Lung (tissue), 12 donors: ENCODE data around the gene SNX5. TPM values are rescaled to one million over a fixed set of nuclear protein-coding genes. Genes with fewer than 3 reads are reported as not detected.

Experiments used
- ATAC-seq: fragments of 200-7000 bp; cut with Tn5 transposase; one replicate; pipeline ENCODE4 v1.9.1; 2020; ENCODE audit warnings: moderate number of reproducible peaks; ENCODE audit not compliant: insufficient read depth, low FRiP score
- DNase-seq, 3 donors: peaks; one replicate each; pipeline ENCODE4 v3.0.0-alpha.2; 2013 to 2017
- H3K27ac ChIP-seq, 2 donors: one replicate each; pipeline ENCODE4 v1.5.1; 2013; ENCODE audit warnings: mild to moderate bottlenecking in 2 of 2, moderate library complexity in 2 of 2, control low read depth in 1 of 2, inconsistent platforms in 1 of 2, low read depth in 1 of 2, low read length in 1 of 2
- H3K27me3 ChIP-seq, 3 donors: one replicate each; pipeline ENCODE4 v1.5.1; 2013; ENCODE audit warnings: low read length in 2 of 3; ENCODE audit not compliant: control insufficient read depth in 3 of 3, insufficient read depth in 3 of 3
- H3K36me3 ChIP-seq, 4 donors: one replicate each; pipeline ENCODE4 v1.5.1; 2013; ENCODE audit warnings: low read length in 4 of 4, mild to moderate bottlenecking in 1 of 4, moderate library complexity in 1 of 4; ENCODE audit not compliant: control insufficient read depth in 4 of 4, insufficient read depth in 4 of 4
- H3K4me1 ChIP-seq, 5 donors: one replicate each; pipeline ENCODE4 v1.5.1; 2013; ENCODE audit warnings: low read length in 5 of 5, mild to moderate bottlenecking in 2 of 5, moderate library complexity in 1 of 5; ENCODE audit not compliant: control insufficient read depth in 5 of 5, insufficient read depth in 5 of 5
- H3K4me3 ChIP-seq: one replicate; pipeline ENCODE4 v1.5.1; 2013; ENCODE audit warnings: mild to moderate bottlenecking, control low read depth, moderate library complexity
- H3K9ac ChIP-seq, 2 donors: one replicate each; pipeline ENCODE4 v1.5.1; 2013; ENCODE audit warnings: low read length in 2 of 2, control low read depth in 1 of 2; ENCODE audit not compliant: insufficient read depth in 1 of 2
- H3K9me3 ChIP-seq, 4 donors: one replicate each; pipeline ENCODE4 v1.5.1; 2013; ENCODE audit warnings: low read length in 3 of 4, mild to moderate bottlenecking in 1 of 4, moderate library complexity in 1 of 4; ENCODE audit not compliant: control insufficient read depth in 4 of 4, insufficient read depth in 3 of 4
- CTCF ChIP-seq: IDR thresholded peaks from 2 replicates; pipeline ENCODE4 v1.5.1; 2012; ENCODE audit warnings: mild to moderate bottlenecking; ENCODE audit errors: control extremely low read depth, extremely low read depth
- WGBS, 2 donors: extraction: QIAGEN DNeasy Blood & Tissue Kit; methylation state at CpG; one replicate each; pipeline ENCODE4 v1.1.7; 2013; 5-methylcytosine and 5-hydroxymethylcytosine counted together
- polyA plus RNA-seq, 2 donors: library from polyadenylated mRNA; stranded (reverse); fragments of 200-250 nt; gene quantifications; one replicate each; pipeline ENCODE4 v1.2.1, GENCODE V29; 2013
- total RNA-seq, 2 donors: library from RNA; depleted of rRNA in 1 of 2; stranded (reverse); fragments of >200 nt in 1 of 2; gene quantifications; one replicate each; pipeline ENCODE4 v1.2.1, GENCODE V29; 2014 to 2021
- donor health status: control.
- donor health status: control.
- donor health status: Bipolar disorder and iron deficiency.
- donor health status: healthy.
- donor health status: DM: yes; HTN: yes; CAD: no.

SNX5 gene
- total and polyA plus RNA-seq, 4 donors, result 66.6 to 194 (median 86.7) TPM

- Histone ChIP-seq H3K27ac (peak overlapping the region in 1 of 2 donors; percentile 51), H3K36me3 (no peaks in the 10 kb centered on the region), H3K9ac (no peak overlapping the region), H3K27me3 (no peaks in the 10 kb centered on the region), H3K4me3 (no peak overlapping the region), H3K9me3 (peaks cover 0 to 2% (median 0%) of the 10 kb centered on the region in 4 donors), H3K4me1 (peaks cover 0 to 31% (median 18%) of the 10 kb centered on the region in 5 donors)
- no peak for TF ChIP-seq CTCF
- DNase-seq (no peak), ATAC-seq (no peak)
- 64 to 82% methylated on average over 21 to 22 of the region's 22 CpGs for WGBS, 2 donors
Measured at GRCh38 chr20:17928633-17929311, 39.8 kb downstream of the SNX5 start.

GRCh38 chr20:17928211-17928611 is 40.4 kb downstream of the SNX5 start:
- no peak for ATAC-seq
- no peak for TF ChIP-seq CTCF
- no peak for DNase-seq
- 81 to 91% methylated on average over 7 of the region's 7 CpGs for WGBS, 2 donors
- peak overlapping the region in 1 of 2 donors; percentile 6 for H3K27ac ChIP-seq
- no peaks in the 10 kb centered on the region for H3K36me3 ChIP-seq
- H3K9me3 ChIP-seq, result peaks cover 0 to 2% (median 0%) of the 10 kb centered on the region in 4 donors
- no peak overlapping the region for H3K4me3 ChIP-seq
- peaks cover 0 to 26% (median 15%) of the 10 kb centered on the region in 5 donors for H3K4me1 ChIP-seq
- no peaks in the 10 kb centered on the region for H3K27me3 ChIP-seq
- no peak overlapping the region for H3K9ac ChIP-seq

- no peak overlapping the region for H3K9ac ChIP-seq
Measured at GRCh38 chr20:17925940-17926300, 42.7 kb downstream of the SNX5 start.

More at GRCh38 chr20:17925940-17926300, 42.7 kb downstream of the SNX5 start:
- DNase-seq (no peak), ATAC-seq (no peak)
- no peak overlapping the region for H3K27ac ChIP-seq
- H3K36me3 ChIP-seq, result no peaks in the 10 kb centered on the region
- H3K4me3 ChIP-seq, result no peak overlapping the region
- peaks cover 0 to 17% (median 10%) of the 10 kb centered on the region in 5 donors for H3K4me1 ChIP-seq
- TF ChIP-seq CTCF, result no peak
- H3K9me3 ChIP-seq, result no peaks in the 10 kb centered on the region
- H3K27me3 ChIP-seq, result no peaks in the 10 kb centered on the region
- 69 to 83% methylated on average over 1 of the region's 1 CpG for WGBS, 2 donors
